Thoracic aorta (tissue), 2 donors: ENCODE results near the gene CLHC1. TPM values are rescaled to one million over a fixed set of nuclear protein-coding genes. Genes with fewer than 3 reads are reported as not detected.

Experiments
- ATAC-seq: fragments of 150-250 bp; one replicate; pipeline ENCODE4 v1.8.0; 2017; ENCODE audit warnings: low read depth; ENCODE audit not compliant: insufficient number of reproducible peaks, low FRiP score
- DNase-seq: peaks from one replicate; pipeline ENCODE4 v3.0.0-alpha.2; 2020; ENCODE audit warnings: low spot score
- H3K27ac ChIP-seq, 2 donors: fragments of 200-600 bp; sonication (generic); 1 replicate in 1 of 2; 2 replicates in 1 of 2; pipeline ENCODE4 v1.5.1; 2016; ENCODE audit warnings: mild to moderate bottlenecking in 2 of 2, moderate library complexity in 2 of 2
- H3K27me3 ChIP-seq: fragments of 200-600 bp; sonication (generic); replicated peaks from 2 replicates; pipeline ENCODE4 v1.6.0; 2016; ENCODE audit warnings: mild to moderate bottlenecking; ENCODE audit not compliant: insufficient read depth
- H3K36me3 ChIP-seq: fragments of 200-600 bp; sonication (generic); one replicate; pipeline ENCODE4 v1.5.1; 2016
- H3K4me1 ChIP-seq, 2 donors: fragments of 200-600 bp; sonication (generic); 1 replicate in 1 of 2; 2 replicates in 1 of 2; pipeline versions ENCODE4 v1.5.1 to v1.6.0; 2016; ENCODE audit warnings: low read depth in 2 of 2, mild to moderate bottlenecking in 1 of 2; ENCODE audit not compliant: control insufficient read depth in 1 of 2
- H3K4me3 ChIP-seq: fragments of 200-600 bp; sonication (generic); 2 replicates; pipeline ENCODE4 v1.5.1; 2016; ENCODE audit warnings: mild to moderate bottlenecking
- H3K9me3 ChIP-seq: fragments of 200-600 bp; sonication (generic); 2 replicates; pipeline ENCODE4 v1.5.1; 2016
- CTCF ChIP-seq: fragments of 200-600 bp; sonication (generic); IDR thresholded peaks from one replicate; pipeline ENCODE4 v1.5.1; 2019; ENCODE audit warnings: antibody characterized with exemption
- total RNA-seq, 2 donors: library from RNA; depleted of rRNA; stranded (reverse); fragments of >200 nt; gene quantifications; one replicate each; pipeline versions ENCODE4 v1.1.0 to v1.2.3, GENCODE V29; 2016

Gene CLHC1
- total RNA-seq, 2 donors from 2014 or later, result 0.28 to 8.4 TPM

DNA sequence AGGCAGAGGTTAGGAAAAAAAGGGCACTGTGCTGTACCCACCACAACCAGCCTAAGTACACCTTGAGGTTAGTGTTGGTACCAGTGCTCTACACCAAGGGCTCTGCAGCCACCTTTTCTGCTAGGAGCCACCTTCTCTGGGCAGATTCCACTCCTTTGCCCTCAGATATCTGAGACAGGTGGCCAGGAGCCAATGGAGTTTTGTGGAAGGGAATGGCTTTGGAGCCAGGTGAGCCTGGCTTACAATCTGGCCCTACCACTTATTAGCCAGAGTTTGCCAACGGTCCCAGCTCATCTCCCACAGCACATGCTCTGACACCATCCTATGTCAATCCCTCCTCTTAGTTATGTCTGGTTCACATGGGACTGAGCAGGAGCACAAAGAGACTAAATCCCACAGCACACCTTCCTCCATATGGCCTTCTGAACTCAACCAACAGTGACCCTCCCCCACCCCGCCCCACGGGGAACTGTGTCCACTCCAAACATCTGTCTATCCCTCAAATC lies 77.5 kb downstream of the CLHC1 start:
- H3K27ac ChIP-seq, result peak overlapping the region; percentile 52 to 75
- H3K4me1 ChIP-seq, result peaks cover 48 to 84% of the 10 kb centered on the region in 2 donors
- no peak for DNase-seq
- no peak overlapping the region for H3K4me3 ChIP-seq
- no peaks in the 10 kb centered on the region for H3K9me3 ChIP-seq
- no peaks in the 10 kb centered on the region for H3K36me3 ChIP-seq
- no peaks in the 10 kb centered on the region for H3K27me3 ChIP-seq
- TF ChIP-seq CTCF, result no peak
- ATAC-seq, result no peak

DNA sequence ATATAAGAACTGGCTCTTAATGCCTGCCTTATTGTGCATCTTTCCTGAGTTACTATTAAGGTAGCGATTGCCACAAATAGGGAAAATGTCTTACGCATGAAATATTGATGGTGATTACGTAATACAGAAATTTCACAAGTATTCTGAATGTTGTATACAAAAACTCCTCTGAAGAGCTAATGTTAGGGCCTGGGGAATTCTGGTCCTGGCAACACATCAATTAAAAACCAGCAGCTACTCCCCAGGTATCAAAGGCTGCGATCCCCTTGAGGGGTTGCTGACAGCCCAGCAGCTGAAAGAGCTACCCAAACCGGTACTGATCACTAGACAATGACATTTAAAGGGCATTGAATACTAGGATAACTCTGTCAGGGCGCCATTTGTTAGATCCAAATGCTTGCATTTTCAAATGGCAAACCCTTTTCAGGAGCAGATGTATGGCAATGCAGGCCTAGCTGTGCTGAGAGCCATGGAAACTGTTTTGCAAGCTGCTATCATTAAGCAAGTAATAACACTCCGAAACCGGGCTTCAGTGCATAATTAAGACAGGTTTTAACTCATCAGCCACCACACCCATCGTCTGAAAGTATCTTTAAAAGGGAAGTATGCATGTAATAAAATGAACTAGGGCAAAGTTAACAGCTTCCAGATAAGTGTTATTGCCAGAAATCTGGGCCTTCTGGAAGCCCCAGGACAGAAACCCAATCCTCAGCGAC lies 78.4 kb downstream of the CLHC1 start:
- ATAC-seq, result no peak
- Histone ChIP-seq H3K9me3 (no peaks in the 10 kb centered on the region), H3K27me3 (no peaks in the 10 kb centered on the region), H3K4me3 (no peak overlapping the region), H3K36me3 (no peaks in the 10 kb centered on the region), H3K4me1 (peaks cover 41 to 77% of the 10 kb centered on the region in 2 donors), H3K27ac (peak overlapping the region; percentile 52 to 75)
- no peak for DNase-seq
- no peak for TF ChIP-seq CTCF

- no peak for DNase-seq
Measured at GRCh38 chr2:55152475-55153412, 79.3 kb downstream of the CLHC1 start.

GRCh38 chr2:55151733-55152433 lies 80.2 kb downstream of the CLHC1 start:
- no peaks in the 10 kb centered on the region for H3K9me3 ChIP-seq
- no peak overlapping the region for H3K27ac ChIP-seq
- H3K27me3 ChIP-seq, result no peaks in the 10 kb centered on the region
- no peak overlapping the region for H3K4me3 ChIP-seq
- no peak for TF ChIP-seq CTCF
- H3K36me3 ChIP-seq, result no peaks in the 10 kb centered on the region
- DNase-seq, result no peak
- H3K4me1 ChIP-seq, result peaks cover 24 to 58% of the 10 kb centered on the region in 2 donors
- ATAC-seq, result no peak

More at GRCh38 chr2:55152475-55153412, 79.3 kb downstream of the CLHC1 start:
- no peak for TF ChIP-seq CTCF
- no peaks in the 10 kb centered on the region for H3K9me3 ChIP-seq
- no peaks in the 10 kb centered on the region for H3K36me3 ChIP-seq
- no peak overlapping the region for H3K4me3 ChIP-seq
- H3K4me1 ChIP-seq, result peaks cover 31 to 67% of the 10 kb centered on the region in 2 donors
- ATAC-seq, result no peak
- H3K27ac ChIP-seq, result peak overlapping the region in 1 of 2 donors; percentile 52
- no peaks in the 10 kb centered on the region for H3K27me3 ChIP-seq
